Ecto neural progenitor cell (in vitro differentiated cells): ENCODE data around the gene CHM.
"Not testable (repeated sequence)": the region's sequence is repeated elsewhere in the genome, so short reads cannot be mapped to it uniquely, and the experiment has no call there.

Experiments
- DNase-seq: peaks from one replicate; pipeline ENCODE4 v3.0.0-alpha.2; 2018; ENCODE audit warnings: low spot score

CHM gene

DNA sequence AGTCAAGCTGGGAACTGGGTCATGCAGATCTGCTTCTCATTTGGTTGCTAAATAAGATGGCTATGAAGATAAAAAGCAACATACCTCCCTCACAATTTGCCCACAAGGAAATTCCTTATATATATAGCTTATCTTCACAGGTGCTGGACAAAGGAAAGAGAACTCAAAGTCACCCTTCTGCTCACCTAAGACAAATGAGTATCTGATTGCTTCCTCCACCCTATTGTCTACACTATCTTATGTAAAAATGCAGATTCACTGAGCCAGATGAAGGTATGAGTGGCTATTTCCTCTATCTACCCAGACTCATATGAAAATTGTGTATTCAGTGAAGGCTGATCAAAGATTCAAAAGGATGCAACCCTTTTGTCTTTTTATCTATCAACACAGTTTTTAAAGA, 50.8 kb downstream of the CHM start:
- DNase-seq = no peak

DNA sequence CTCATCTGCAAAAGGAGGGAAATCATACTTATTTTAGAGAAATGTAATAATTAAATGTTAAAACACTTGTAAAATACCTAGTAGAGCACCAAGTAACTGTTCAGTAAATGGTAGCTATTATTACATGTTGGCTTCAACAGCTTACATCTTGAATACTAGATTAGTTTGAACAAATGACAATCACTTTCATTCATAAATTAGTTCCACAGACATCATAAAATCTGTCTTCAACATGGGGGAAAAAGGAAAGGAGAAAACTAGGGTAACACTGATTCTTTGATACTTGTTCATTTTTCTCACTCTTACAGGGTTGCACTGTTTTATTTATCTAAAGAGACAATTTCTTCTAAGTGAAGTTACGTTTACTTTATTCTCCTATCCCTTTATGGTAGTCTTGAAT, 51.7 kb downstream of the CHM start:
- DNase-seq = no peak

DNA sequence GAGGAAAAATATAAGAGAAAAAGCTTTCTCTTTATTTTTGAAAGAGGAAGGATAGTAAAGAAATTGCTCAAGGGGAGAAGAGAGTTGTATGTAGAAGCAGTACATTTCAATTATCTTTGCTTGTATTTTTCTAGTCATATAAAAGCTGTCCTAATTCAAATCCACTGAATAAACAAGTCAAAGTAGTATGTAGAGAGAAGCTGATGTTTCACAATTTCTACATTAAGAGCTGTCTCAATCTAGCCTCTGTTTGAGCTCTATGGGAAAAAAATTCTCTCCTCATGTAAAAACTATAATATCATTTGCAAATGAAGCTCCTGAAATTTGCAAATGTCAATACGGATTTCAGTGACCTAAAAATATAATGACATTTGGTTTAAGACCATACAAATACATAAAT, 52.6 kb downstream of the CHM start:
- DNase-seq = no peak

DNA sequence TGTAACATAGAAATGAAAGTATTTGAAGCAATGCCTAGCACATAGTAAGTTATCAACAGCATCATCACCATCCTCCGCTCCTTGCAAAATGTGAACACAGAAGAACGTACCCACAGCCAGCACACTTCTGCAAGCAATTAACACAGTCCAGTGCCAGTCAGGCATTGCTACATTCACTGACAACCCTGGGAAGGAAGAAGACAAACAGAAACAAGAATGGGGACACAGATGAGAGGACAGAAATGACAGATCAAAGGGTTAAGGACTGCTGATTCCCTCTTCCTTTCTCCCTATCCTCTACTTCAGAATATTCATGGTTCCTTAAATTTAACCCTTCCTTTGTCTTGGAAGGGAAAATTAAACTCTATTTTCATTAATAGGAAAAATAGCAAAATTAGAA, 53.1 kb downstream of the CHM start:
- no peak for DNase-seq

DNA sequence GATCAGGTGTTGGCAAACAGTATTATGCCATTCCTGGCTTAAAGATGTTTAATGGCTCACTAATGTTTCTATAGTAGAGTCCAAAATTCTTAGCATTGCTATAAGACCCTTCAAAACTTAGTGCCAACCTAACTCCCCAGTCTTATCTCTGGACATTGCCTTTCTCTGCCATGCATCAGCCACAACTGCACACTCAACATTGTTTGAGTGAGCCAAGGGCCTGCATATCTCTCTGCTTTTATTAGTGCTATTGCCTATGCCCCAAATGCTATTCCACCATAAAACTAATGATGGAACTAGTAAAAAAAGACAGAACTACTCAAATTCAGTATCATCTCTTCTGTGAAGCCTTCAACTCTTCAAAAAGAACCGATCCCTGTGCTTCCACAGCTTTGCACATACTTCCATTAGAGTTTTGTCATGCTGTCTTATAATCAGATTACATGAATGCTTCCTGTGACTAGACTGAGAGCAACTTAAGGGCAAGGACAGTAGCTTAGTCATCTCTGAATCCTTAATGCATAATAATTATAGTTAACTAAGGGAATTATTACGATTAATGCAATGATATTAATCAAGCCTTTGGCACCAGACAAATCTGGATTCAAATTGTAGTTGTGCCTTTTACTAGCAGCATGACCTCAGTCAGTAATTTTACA, 53.7 kb downstream of the CHM start:
- no peak for DNase-seq

DNA sequence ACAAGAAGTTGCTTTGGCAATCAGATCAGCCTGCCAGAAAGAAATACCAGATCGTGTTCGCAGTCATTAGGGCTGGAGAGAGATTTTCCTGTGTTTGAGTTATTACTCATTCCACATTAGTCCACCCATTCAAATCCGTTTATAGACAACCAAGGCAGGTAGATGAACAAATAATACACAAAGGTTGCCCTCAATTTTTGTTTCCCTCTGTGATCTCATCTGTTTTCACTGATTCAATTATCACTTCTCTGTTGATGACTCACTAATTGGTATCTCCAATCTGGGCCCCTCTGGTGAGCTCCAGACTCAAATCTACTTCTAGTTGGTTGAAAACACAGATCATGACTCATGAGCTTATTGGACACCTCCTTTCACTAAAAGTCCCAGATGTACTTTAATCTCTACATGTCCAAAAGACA, 54.5 kb downstream of the CHM start:
- DNase-seq = no peak

DNA sequence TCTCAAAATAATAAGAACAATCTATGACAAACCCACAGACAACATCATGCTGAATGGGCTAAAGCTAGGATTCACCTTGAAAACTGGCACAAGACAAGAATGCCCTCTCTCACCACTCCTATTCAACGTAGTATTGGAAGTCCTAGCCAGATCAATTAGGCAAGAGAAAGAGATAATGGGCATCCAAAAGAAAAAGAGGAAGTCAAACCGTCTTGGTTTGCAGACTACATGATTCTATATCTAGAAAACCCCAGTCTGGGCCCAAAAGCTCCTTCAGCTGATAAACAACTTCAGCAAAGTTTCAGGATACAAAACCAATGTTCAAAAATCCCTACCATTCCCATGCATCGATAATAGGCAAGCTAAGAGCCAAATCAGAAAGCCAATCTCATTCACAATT, 59.0 kb downstream of the CHM start:
- DNase-seq = no peak

DNA sequence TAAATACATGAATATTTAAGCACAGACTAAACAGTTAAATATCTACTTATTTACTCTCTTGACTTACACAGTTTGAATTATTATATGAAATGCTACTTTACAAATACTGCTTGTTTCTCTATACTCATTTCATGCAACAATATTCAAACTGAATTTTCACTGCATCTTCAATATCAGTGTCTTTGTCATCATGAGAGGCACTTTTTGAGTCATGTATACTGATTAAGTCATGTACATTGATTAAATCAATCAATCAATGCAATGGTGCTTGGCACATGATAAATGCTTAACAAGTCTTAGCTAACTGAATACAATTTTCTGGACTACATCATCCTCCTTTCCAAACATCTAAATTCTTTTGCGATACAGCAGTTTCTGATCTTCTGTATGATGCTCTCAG, 67.1 kb downstream of the CHM start:
- no peak for DNase-seq

DNA sequence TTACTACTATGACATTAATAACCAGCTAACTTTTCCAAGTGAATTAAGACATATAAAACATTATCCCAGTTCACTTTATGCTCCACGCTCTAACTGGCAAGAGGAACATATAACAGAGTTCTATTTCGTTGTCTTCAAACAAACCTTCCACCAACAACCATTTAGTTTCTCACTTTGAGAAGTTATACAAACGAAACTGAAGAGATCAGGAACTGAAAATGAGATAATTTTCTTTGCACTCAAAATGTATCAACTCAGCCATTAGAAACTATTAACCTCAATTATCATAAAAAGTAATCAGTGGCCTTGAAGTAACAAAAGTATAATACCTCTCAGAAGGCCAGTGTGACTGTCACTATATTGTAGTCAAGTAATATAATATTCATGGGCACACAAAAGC, 70.1 kb downstream of the CHM start:
- DNase-seq = no peak

DNA sequence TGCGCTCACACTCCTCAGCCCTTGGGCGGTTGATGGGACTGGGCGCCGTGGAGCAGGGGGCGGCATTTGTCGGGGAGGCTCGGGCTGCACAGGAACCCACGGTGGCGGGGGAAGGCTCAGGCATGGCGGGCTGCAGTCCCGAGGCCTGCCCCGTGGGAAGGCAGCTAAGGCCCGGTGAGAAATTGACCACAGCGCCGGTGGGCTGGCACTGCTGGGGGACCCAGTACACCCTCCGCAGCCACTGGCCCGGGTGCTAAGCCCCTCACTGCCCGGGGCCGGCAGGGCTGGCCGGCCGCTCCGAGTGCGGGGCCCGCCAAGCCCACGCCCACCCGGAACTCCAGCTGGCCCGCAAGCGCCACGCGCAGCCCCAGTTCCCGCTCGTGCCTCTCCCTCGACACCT, 75.0 kb downstream of the CHM start:
- DNase-seq = not testable (repeated sequence)

DNA sequence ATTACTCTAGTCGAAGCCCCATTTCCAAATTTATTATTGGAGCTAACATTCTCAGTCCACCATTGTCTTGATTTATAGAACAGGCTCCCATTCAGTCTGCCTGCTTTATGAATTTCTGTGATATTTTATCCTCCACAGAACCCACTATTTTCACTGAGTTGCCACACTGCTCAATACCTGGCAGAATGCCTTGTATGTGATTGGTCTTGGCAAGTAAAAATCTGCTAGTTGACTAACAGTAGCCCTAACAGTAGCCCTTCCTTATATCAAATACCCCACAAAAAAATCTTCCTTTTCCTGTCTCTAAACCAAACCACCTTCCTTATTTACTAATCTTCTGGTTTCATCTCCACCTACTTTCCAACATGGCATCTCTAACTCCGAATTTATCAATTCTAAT, 82.6 kb downstream of the CHM start:
- DNase-seq = no peak

DNA sequence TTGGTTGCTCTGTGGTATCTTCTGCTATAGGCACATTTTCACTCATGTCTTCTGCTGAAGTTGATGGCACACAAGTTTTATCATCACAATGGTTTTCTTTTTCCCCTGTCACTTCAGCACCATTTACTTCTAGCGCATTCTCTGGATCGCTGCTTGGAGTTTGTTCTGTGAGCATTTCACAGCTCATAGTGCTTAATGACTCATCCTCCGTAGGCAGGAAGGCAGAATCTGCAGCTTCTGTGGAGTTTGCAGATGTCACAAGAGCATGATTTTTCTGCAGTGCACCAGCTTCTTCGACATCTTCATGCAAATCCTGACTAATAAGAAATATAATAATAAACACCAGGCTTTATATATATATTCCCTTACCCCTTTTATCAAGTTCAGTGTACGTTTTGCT, 83.6 kb downstream of the CHM start:
- DNase-seq = no peak

DNA sequence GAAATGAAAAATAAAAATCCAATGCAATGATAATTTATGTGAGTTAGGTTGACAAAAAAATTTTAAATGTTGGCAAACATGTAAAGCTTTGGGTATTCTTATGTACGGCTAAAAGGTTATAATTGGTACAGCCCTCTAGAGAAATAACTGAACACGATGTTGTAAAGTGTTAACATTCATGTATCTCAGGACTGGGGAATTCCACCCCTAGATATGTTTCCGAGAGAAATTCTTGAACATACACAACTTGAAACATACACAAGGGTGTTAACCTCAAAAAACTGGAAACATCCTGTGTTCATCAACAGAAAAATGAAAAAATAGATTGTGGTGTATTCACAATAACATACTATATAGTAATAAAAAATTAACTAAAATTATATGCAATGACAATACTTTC, 91.8 kb downstream of the CHM start:
- no peak for DNase-seq

DNA sequence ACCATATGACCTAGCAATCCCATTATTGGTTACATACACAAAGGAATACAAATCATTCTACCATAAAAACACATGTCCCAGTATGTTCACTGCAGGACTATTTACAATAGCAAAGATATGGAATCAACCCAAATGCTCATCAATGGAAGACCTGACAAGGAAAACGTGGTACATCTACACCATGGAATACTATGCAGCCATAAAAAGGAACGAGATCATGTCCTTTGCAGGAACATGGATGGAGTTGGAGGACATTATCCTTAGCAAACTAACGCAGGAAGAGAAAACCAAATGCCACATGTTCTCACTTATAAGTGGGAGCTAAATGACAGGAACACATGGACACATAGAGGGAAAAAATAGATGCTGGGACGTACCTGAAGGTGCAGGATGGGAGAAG, 102.6 kb downstream of the CHM start:
- not testable (repeated sequence) for DNase-seq

DNA sequence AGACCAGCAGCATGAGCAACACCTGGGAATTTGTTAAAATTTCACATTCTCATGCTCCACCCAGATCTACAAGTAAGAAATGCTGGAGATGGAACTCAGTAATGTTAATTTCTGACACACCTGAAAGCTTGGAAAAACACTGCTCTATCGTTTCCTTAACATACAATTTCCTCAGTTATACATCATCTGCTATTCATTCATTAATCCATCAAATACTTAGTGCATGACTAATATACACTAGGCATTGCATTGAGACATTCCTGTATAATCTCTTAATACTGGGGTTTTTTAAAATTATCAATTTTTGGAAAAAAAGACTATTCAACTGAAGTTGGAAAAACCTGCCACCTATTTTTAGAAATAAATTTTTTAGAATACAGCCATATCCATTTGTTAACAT, 106.1 kb downstream of the CHM start:
- no peak for DNase-seq

DNA sequence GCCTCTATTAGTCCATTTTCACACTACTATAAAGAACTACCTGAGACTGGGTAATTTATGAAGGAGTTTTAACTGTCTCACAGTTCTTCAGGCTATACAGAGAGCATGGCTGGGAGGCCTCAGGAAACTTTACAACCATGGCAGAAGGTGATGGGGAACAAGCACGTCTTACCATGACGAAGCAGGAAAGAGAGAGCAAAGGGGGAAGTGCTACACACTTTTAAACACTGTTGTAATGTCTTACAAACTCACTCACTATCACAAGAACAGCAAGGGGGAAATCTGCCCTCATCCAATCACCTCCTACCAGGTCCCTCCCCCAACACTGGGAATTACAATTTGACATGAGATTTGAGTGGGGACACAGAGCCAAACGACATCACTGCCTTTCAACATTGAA, 107.4 kb downstream of the CHM start:
- DNase-seq = not testable (repeated sequence)

DNA sequence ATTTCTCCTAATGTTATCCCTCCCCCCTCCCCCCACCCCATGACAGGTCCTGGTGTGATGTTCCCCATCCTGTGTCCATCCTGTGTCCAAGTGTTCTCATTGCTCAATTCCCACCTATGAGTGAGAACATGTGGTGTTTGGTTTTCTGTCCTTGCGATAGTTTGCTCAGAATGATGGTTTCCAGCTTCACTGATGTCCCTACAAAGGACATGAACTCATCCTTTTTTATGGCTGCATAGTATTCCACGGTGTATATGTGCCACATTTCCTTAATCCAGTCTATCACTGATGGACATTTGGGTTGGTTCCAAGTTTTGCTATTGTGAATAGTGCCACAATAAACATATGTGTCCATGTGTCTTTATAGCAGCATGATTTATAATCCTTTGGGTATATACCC, 113.0 kb downstream of the CHM start:
- not testable (repeated sequence) for DNase-seq

DNA sequence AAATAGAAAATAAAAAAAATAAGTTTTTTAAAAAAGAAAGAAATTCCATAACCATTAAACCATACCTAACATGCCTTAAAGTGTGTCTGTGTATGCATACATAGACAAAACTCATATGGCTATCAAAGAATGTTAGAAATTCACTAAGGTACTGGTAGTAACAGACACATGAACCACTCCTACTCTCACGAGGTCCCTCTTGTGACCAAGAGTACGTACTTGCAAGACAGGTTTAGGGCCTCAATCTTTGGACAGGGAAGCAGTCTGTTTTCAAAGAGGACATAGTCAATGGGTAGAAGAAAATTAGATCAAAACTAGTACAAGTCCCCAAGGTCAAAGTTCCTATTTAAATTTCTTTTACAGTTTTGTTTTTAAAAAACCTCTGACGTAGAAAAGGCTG, 117.3 kb downstream of the CHM start:
- no peak for DNase-seq

DNA sequence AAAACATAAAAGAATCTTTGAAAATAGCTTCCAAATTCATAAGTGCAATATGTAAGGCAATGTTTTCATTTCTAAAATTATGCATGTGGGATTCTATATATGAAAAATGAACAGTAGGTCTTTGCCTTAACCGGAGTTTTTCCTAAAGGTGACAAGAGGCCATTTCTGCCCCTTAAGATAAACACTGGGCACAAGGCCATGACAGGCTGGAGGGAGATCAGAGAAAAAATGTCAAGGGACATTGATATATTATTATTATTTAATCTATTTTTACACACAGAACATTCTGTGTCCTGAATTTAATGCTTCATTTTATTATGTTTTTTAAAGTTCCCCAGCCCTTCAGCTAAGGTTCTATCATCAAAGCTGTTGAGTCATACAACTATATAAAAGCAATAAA, 118.8 kb downstream of the CHM start:
- DNase-seq = no peak

DNA sequence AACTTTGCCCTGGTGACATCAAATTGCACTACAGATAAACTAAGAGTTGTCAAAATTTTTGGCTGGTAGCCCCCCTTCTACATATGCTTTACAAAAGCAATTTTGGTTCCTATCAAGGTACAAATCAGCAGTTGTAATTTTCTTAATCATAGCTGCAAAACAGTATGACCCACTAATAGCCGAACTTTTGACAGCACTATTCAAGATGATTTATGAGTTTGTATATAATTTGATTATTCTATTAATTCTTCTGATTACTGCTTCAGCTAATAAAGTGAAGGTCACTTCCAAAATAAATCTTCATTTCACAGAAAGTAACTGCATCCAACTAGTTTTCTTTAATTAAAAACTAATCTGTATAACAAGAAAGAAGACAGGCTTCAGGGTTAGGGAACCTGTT, 119.6 kb downstream of the CHM start:
- DNase-seq = no peak

DNA sequence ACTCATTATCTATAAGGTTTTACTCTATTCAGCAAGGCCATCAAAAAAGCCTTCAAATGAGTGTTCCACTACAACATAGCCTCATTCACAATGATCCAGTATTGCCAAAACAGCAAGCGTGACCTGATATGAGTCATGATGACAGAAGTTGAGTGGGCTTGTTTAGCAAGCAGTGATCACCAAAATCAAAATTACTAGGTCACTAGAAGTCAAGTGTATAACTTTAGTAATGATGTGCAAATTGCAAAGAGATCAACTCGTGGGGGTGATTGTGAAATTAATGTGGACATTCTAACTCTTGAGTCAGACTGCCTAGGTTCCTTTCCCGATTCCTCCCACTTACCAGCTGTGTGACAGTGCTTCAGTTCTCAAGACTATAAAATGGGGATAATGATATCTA, 124.5 kb downstream of the CHM start:
- DNase-seq = no peak

DNA sequence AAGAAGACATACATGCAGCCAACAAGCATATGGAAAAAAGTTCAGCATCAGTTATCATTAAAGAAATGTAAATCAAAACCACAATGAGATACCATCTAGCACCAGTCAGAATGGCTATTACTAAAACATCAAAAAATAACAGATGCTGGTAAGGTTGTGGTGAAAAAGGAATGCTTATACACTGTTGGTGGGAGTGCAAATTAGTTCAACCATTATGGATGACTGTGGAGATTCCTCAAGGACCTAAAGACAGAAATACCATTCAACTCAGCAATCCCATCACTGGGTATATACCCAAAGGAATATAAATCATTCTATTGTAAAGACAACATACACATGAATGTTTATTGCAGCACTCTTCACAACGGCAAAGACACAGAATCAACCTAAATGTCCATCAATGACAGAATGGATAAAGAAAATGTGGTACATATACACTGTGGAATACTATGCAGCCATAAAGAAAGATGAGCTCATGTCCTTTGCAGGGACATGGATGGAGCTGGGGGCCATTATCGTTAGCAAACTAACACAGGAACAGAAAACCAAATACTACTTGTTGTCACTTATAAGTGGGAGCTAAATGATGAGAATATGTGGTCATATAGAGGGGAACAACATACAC, 130.6 kb downstream of the CHM start:
- DNase-seq = not testable (repeated sequence)

DNA sequence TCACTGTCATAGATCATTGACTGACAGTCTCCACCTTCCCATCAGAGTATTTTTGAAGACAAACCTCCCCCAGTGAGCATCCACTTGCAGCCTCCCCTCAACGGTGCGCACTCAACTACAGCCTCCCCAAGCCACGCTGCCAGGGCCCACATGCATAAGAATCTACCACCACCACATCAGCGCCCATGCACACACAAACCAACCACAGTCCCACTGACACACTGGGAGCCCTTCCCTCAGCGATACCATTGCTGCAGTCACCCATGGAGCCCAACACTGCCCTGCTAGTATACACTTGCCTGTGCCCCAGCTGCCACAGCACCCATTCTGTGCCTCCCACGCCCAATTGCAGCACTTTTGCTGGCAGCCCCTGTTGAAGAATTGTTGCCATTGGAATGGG, 132.9 kb downstream of the CHM start:
- DNase-seq = no peak

DNA sequence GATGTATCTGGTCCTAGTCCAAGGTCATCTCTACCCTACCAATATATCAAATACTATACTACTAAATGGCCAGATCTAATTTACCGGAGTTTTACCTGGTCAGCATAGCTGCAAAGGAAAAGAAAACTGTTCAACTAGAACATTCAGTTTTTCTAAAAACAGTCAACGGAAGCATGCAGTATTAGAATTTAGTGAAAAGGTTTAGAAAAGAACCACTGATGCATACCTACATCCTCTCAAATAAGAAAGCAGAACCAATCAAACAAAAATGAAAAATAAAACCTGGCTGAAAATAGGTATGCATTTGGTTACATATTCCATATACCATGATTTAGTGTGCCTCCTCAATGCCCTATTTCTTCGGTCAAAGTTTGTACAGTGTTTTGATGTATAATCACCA, 140.0 kb downstream of the CHM start:
- no peak for DNase-seq
